Kidney glomerular epithelial cell (primary cell): ENCODE data around the gene CCDC182.

ENCODE experiments used
- DNase-seq: peaks from one replicate; lab custom pipeline; 2025; lab: John Stamatoyannopoulos, UW

Gene CCDC182

DNA sequence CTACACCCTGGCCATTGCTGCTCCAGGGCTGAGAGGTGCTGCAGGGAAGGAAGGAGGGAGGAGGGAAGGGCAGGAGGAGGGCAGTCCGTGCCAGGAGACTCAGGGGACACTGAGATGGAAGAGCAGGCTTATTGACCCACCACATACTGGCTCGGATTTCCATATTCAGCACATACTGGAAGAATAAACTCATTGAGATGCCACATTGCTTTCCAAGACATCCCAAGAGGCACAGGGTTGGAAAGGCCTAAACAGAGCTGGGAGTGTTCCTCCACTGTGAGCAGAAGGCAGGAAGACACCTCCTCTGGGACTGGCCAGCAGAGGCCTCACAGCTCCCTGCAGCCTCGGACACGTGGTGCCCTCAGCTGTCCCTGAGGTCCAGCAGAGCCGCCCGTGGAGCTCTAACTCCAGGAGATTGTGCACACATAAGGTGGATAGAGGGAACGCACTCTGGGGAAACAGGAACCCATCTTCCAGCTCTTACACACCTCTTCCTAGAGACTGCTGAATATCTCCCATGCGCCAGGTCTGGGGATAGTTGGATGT is 17.4 kb downstream of the CCDC182 start:
- no peak for DNase-seq

DNA sequence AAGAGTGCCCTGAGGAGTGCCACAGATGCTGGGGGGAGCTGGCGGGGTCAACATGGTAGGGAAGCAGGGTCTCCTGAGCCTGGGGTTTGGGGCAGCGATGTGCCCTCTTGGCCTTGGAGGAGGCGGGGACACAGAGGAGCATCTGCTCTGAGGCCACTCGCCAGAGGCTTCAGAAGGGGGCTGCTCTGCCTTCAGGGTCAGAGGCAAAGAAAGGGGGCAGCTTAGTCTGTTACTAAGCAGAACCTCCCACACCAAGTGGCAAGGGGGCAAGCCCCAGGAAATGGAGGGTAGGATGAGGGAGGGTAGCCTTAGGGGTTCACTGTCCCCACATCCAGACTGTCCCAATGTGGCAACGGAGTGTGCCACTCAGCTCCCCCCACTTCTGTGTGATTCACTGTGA is 18.3 kb downstream of the CCDC182 start:
- no peak for DNase-seq

DNA sequence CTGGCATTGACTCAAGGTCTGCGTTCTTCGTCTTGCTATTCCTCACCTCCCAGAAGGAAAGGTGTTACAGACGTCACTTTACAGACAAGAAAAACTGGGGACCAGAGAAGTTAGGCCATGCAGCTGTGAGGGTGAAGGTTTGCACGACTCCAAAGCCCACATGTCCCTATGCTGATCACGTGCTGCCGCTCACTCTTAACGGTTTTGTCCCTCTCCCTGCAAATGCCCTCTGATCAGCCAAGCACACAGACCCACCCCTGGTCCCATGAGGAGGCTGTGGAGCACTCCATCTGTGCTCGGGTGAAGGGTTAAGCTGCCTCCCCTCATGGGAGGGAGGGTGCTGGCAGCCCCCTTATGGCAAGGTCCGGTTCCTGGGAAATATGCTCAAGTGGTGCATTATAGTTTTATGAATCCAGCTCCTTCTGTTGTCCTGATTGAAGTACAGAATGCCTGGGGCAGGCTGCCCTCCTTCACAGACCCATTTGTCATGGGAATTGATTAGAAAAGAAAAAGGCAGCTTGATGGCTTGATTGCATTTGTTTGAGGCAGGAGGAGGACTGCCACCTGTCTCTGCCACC is 18.8 kb downstream of the CCDC182 start:
- no peak for DNase-seq

DNA sequence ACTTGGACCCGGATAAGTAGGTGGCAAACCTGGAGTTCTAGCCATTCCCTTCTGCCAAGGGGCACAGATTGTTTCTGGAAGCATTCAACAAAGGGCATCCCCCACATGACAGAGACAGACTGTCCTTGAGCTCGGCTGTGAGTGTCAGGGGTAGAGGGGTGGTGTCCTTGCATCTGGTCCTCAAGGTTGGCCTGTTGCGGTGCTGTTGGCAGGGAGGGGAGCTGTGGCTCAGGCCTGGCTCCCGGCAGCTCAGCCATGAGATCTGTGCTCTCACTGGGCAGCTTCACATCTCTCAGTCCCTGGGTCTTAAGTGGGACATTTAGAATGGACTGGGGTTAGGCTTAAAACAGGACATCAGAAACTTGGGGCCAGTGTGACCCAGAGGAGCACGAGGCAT is 20.4 kb downstream of the CCDC182 start:
- no peak for DNase-seq

DNA sequence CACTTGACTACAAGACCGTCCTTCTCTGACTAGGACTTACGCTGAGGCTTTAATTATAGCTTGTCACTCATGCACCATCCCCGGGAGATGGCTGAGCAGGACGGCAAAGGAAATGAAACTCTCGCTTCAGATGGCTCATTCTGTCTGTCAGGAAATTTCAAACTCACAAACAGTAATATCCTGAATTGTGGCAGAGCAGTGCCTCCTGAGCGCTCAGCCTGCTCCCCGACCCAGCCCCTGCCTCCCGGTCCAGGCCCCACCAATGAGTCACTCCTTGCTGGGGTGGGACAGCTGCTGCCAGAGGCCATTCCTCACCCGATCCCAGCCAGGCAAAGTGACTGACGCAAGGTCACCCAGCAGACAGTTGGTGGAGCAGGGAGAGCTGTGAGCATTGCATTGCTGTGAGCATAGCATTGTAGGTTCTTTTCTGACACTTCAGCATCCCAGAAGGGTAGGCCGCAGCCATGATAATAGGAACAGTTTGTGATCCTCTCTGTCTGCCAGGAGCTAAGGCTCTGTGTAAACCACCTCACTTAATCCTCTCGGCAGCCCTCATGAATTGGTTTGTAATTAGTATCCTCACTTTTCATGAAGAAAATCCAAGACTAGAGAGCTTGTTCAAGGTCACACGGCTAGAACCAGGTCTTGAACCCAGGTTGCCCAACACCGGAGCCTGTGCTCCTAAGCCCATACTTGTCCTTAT is 20.9 kb downstream of the CCDC182 start:
- DNase-seq: no peak

DNA sequence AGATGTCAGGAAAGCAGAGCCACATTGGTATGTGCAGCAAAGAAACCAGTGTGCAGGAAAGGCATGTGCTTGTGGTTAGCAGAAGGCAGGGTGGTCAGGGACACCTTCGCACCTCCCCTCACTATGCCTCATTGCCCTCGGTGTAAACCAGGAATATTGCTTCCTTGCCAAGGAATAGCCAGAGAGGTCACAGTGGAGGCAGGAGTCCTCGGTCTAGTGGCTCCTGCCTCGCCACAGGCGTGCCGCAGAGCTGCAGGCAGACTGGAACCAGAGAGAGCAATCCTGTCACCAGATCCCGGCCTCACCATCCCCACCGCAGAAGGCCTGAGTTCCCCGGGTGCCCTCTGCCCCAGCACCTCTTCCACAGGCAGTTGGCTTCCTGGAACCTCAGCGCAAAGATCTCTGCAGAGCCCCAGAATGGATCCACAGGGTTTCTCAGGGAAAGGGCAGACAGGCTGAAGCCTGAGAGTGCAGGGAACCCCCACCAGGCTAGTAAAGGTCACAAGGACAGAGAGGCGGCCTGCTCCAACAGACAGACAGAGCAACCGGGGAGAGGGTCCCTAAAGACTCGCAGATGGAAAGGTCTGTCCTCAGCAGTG is 21.6 kb downstream of the CCDC182 start:
- peak; percentile 72 for DNase-seq

DNA sequence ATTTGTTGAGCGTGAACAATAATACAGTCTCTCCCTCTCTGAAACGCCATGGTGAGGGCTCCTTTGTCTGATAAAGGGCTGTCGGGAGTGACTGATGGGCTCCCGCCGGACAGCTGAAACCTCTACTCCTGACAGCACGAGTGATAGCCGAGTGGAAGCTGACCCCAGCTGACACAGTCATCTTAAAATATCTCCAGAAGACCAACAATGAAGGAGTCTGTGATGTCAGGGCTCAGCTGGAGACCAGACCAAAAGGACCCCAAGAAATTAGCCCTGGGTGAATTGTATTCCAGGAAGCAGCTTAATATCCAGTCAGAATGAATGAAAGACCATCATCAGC is 22.4 kb downstream of the CCDC182 start:
- no peak for DNase-seq

DNA sequence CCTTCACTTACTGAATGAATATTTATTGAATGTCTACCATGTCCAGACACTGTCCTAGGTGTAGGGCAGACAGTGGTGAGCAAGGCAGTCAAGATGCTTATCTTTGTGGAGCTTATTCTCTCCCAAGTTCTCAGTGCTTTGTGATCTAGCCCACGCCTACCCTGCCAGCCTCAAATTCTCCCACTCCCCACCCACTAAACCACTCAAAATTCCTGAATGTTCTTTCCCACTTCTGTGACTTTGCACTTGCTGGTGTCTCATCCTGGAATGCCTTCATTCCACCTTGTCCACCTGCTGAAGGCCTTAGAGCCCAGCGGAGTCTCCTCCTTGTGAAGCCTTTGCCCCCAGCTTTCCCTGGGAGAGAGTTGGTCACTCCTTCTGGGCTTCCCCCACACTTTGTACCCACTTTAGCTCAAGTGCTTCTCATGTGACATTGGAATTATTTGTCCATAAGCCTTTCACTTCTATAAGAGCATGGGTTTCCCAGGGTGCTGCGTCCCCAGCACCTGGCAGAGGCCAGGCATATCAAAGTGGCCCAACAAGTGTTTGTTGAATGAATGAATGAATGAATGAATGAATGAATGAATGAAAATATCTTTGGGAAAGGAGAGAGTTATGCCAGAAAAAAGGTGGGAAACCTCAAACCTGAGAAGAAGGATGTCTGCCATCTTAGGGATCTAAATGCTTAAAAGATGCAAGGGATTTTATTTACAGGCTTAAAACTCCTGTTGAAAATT is 23.0 kb downstream of the CCDC182 start:
- no peak for DNase-seq

DNA sequence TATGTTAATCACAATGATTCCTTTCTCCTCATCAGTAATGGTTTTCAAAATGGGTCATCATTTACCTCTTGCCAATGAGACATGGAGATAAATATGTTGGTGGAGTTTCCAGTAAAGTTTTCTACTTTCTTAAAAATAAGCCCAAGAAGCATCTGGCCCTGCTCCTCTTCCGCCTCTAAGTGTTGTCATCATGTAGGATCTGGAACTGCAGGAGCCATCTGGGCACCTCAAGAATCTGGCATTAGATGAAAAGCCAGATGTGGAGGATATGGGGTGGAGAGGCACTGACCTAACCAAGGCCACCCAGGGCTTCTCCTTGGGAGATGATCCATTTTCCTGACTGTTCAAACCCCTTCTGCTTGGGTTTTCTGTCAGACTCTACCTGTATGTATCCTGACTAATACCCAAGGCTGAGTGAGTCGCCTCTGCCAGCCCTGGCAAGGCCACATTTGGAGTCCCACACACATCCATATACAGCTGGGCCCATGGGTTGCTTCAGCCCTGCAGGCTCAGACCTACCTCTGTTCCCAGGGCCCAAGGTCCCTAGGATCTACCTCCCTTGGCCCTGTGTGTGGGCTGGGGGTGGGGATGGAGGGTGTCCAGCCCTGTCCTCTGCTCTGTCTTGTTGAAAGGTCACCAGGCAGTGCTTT is 24.6 kb downstream of the CCDC182 start:
- no peak for DNase-seq

DNA sequence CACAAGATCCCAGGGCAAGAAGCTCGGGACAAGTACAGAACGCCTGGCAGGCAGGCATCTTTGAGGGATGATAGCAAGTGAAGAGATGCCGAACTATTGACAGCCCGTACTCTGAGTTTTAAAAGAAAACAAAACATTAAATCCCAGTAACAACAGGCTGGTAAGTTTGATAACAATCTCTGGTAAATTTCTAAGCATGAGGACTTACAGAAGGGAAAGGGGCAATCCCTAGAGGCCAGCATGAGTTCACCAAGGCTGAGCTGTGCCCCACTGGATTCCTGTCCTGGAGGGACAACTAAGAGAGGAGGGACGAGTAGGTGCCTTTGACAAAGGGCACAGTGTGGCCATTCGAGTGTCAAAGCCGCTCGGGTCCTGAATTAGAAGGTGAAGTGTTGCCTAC is 26.2 kb downstream of the CCDC182 start:
- DNase-seq: no peak

DNA sequence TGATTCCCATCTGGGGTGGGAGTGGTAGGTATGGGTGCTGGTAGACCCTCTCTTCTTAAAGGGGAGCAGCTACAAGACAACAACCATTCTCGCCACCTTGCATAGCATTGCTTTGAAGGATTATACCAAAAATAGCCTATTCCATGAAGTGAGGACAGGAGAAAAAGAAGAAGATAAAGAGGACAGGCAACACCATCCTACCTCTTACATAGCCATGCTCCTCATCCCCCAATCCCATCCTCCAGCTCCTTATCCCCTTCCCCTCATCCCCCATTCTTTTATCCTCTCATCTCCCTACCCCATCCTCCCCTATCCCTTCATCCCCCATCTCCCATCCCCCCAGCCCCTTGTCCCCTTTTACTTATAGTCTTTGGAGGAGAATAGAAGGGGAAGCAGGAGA is 29.1 kb downstream of the CCDC182 start:
- no peak for DNase-seq

DNA sequence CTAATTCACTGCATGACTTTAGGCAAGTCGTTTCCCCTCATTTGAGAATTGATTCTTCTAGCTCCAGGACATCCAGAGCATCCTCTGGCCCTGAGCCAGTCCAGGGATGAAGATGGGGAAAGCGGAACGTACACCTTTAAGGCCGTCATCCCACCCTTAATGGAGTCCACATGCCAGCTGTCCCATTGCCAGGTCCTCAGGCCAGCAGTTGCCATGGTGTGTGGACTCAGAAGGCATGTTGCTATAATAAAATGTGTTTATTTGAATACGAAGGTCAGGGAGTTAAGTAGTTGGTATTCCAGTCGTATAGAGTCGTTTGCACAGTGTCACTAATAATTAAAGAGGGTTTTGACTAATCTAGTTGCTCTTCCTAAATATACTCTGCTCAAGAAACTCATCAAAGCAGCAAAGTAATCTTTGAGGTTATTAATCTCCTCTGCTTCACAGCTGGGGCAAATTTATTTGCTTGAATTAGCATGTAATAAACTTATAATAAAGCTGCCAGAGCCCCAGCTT is 30.4 kb downstream of the CCDC182 start:
- DNase-seq: no peak

DNA sequence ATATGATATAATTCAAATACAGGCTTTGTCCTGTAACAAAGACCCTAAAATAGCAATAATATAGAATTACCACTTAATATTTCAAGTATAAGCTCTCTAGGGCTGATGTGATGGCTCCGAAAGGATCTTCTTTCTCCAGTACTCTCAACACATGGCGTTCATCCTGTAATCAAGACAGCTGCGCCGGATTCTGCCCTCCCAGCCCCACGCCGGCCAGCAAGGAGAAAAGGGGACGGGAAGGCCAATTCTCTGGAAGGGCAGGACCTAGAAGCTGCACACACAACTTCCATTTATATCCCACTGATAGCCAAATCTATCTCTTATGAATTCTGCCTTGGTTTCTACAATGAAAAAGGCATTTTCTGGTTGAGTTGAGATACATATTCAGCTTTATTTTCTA is 32.0 kb downstream of the CCDC182 start:
- DNase-seq: no peak

DNA sequence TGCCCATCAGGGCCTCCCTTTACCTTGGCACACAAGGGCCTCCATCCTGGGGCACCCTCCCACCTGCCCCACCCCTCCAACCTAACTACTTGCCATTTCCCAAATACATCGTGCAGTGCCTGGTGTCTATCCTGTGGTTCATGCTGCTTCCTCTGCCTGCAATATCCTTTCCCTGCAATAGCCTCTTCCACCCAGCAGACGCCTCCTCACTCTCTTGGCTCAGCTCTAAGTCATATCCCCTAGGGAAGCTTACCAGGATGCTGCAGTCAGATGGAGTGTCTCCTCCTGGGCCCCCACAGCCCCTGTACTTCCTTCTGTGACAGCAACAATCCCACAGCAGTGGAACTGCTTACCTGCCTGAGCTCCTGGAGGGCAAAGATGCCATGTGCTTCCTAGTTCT is 36.7 kb downstream of the CCDC182 start:
- DNase-seq: no peak

DNA sequence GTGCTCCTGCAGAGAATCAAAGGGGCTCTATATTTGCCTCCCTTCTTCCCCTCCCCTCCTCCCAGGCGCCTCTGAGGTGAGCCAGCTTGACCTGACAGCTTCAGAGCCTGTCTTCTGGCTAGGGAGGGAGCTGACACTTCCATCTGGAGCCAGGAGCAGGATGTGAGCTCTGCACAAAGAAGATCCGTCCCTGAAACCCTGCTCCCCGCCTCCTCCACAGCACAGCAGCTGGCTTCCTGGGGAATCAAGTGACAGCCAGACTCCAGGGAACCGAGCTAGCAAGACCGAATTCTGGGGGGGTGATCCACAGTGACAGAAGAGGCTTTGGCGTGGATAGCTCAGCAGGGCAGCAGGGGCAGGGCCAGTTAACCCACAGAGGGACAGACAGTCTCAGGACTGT is 37.2 kb downstream of the CCDC182 start:
- DNase-seq: no peak

DNA sequence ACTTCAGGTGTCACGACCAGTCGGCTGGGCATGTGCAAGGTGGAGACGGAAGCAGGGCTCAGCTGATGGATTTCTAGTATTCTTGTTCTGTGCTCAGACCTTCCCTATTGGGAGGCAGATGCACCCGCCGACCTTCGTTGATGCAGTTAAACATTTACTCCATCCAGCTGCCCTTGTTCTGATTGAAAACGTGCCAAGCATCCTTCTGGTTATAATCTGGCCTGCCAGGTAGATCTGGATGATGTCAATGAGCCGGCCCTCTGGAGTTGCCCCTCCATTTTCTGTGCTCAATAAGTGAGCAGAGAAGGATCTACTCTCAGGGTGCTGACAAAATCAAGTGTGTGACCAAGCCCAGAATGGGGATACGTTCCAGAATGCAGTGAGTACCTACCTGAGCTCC is 38.3 kb downstream of the CCDC182 start:
- no peak for DNase-seq

DNA sequence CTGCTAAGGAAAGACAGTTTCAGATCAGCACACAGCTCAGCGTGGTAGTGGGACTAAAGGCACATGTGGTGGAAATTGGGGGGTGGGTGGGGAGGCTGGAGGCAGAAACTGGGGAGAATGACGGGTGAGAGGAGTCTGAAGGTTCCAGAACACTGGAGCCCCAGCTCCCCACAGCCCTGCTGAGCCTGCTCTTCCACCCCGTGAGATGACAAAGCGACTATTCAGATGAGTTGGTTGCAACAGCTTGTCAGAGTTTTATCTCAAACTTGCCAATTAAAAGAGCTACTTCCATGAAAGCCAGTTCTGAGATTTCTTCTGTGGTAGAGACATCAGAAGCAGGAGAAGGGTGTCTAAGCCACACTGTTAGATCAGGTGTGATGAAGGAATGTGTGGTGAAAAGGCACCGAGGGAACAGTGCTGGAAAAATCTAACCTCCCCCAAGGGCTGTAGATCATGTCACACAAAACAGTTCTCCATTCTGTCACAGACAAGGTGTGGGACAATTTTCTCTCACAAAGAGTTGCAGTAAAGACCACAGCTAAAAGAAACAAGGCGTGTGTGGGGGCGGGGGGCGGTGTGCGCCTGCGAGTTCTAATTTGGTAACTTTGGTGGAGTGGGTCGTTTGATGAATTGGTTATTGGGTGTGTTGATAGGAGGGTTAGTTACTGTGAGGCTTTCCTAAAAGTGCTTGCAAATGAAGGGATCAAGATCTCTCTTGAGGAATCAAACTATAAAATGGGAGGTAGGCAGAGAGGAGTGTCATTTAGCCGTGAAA is 39.0 kb downstream of the CCDC182 start:
- DNase-seq: no peak

DNA sequence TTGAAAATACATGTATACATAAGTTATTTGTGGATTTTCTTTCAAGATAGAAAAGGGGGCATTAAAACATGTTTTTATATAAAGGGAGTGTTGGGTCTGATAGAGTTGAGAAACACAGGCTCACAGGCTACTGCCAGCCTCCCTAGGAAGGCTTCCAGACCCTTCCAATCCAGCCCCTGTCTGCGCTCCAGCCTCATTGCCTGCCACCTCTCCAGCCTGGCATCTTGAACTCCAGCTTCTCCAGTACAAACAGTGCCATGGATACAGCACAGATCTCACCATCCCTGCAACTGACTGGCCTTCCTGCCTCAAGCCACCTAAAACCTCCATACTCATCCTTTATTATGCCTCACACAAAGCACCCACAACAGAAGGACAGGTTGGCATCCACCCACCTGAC is 40.7 kb downstream of the CCDC182 start:
- DNase-seq: no peak

DNA sequence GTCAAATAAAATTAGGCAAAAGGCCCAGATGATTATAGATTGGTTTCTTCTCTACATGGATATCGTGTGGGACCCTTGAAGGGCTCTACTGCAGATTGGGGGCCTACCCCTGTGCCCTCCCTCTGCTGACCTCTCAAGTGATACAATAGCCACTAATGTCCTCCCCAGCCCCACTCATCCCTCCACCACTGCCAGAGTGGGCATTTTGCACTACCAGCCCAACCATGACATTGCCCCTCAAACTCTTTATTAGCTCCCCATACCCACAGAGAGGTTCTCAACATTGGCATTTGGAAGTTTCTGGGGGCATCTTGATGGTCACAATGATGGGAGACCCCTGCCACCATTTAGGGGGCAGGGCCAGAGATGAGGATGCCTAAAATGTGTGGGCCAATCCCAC is 41.8 kb downstream of the CCDC182 start:
- no peak for DNase-seq

DNA sequence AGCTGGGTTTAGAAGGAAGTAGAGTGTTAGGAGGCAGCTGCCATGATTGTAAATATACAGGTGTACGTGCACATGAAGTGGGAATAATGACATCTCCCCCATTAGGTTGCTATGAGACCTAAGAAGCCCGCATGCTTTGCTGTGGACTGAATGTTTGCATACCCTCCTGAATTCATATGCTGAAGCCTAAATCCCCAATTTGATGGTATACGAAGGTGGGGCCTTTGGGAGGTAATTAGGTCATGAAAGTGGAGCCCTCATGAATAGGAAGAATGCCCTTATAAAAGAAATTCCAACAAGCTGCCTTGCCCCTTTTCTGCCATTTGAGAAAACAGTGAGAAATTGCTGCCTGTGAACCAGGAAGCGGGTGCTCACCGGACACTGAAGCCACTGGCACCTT is 44.0 kb downstream of the CCDC182 start:
- DNase-seq: no peak

DNA sequence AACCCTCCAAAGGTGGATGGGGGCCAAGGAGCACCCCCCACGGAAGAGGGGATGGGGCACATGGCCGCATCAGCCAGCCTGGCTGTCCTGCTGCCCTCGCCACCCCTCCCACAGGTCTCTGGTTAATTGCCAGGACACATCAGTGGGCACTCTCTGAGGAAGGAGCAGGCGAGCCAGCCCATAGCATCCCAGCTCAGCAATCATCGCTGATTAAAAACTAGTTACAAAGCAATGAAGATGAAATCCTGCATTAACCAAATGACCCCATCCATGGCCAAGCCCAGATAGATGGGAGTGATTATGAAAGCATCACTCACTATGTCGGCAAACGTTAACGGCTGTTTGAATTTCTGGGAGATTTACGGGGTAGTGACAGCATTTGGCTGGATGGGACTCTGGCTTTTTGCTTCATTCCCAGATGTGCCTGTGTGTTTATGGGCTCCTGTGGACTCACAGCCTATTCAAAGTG is 45.3 kb downstream of the CCDC182 start:
- DNase-seq: no peak
